Caco-2 (cell line): ENCODE data around the gene CPLX1. TPM values are rescaled to one million over a fixed set of nuclear protein-coding genes. Genes with fewer than 3 reads are reported as not detected.
"Not testable (repeated sequence)": the region's sequence is repeated elsewhere in the genome, so short reads cannot be mapped to it uniquely, and the experiment has no call there.

Experiments used
- BruUV-seq: library from RNA; stranded (reverse); fragments of 400-500 nt; replicated peaks from 2 replicates; lab custom pipeline; 2021; lab: Mats Ljungman, UMichigan
- CTCF ChIA-PET: fragments of 300-600 bp; sonication (Branson Sonifier 250); formaldehyde crosslinking; loops from one replicate; lab custom pipeline; 2022; ENCODE audit warnings: antibody characterized with exemption; lab: Charles Lee
- POLR2A ChIA-PET: fragments of 300-600 bp; sonication (Branson Sonifier 250); formaldehyde crosslinking; loops from one replicate; lab custom pipeline; 2022; ENCODE audit warnings: antibody characterized with exemption; lab: Charles Lee
- DNase-seq, 2 experiments: peaks; one replicate each; pipeline versions ENCODE4 v3.0.0 to v3.0.0-alpha.2; 2020 to 2022
- H3K27me3 ChIP-seq: replicated peaks from 2 replicates; pipeline ENCODE4 v1.6.0; 2011; ENCODE audit warnings: low read length; ENCODE audit not compliant: control insufficient read depth, insufficient read depth
- H3K36me3 ChIP-seq: 2 replicates; pipeline ENCODE4 v1.5.1; 2011; ENCODE audit warnings: low read length; ENCODE audit not compliant: control insufficient read depth, insufficient read depth
- H3K4me1 ChIP-seq: fragments of 250-450 bp; sonication (Bioruptor Pico); 2 replicates; pipeline ENCODE4 v1.5.1; 2020; ENCODE audit warnings: mild to moderate bottlenecking
- H3K4me3 ChIP-seq: 2 replicates; pipeline ENCODE4 v1.5.1; 2011; ENCODE audit warnings: low read depth, mild to moderate bottlenecking, control low read depth, low read length
- H3K9me3 ChIP-seq: fragments of 250-450 bp; sonication (Bioruptor Pico); 2 replicates; pipeline ENCODE4 v1.5.1; 2020; ENCODE audit warnings: mild to moderate bottlenecking, moderate library complexity
- H3K27ac Mint-ChIP-seq: one replicate; pipeline ENCODE4 v1.8.0; 2022; ENCODE audit warnings: mixed read lengths; ENCODE audit not compliant: unreplicated experiment
- H3K27me3 Mint-ChIP-seq: one replicate; pipeline ENCODE4 v1.8.0; 2022; ENCODE audit warnings: mixed read lengths; ENCODE audit not compliant: insufficient read depth, unreplicated experiment
- H3K36me3 Mint-ChIP-seq: one replicate; pipeline ENCODE4 v1.8.0; 2022; ENCODE audit warnings: mild to moderate bottlenecking, mixed read lengths; ENCODE audit not compliant: insufficient read depth, unreplicated experiment
- H3K4me1 Mint-ChIP-seq: one replicate; pipeline ENCODE4 v1.8.0; 2022; ENCODE audit warnings: low read depth, mixed read lengths; ENCODE audit not compliant: unreplicated experiment
- H3K4me3 Mint-ChIP-seq: one replicate; pipeline ENCODE4 v1.8.0; 2022; ENCODE audit warnings: mild to moderate bottlenecking, moderate library complexity, mixed read lengths; ENCODE audit not compliant: unreplicated experiment
- H3K9me3 Mint-ChIP-seq: one replicate; pipeline ENCODE4 v1.8.0; 2022; ENCODE audit warnings: mixed read lengths; ENCODE audit not compliant: unreplicated experiment
- intact Hi-C: fragments of 100-400 bp; cut with micrococcal nuclease; formaldehyde crosslinking; loops from one replicate; pipeline ENCODE4 v1.10.0; 2022; ENCODE audit not compliant: unreplicated experiment
- total RNA-seq: library from RNA; stranded (reverse); gene quantifications from 2 replicates; pipeline ENCODE4 v1.2.3, GENCODE V29; 2022
- TF ChIP-seq, protein P1 (sequence below), 2 experiments: fragments of 200-600 bp in 1 of 2; IDR thresholded peaks; 1 replicate in 1 of 2; 2 replicates in 1 of 2; pipeline versions ENCODE4 v1.5.1 to v1.8.0; 2011 to 2022; ENCODE audit warnings: antibody characterized with exemption in 1 of 2, control low read depth in 1 of 2, inconsistent platforms in 1 of 2, low read depth in 1 of 2, low read length in 1 of 2, mild to moderate bottlenecking in 1 of 2, moderate library complexity in 1 of 2; ENCODE audit not compliant: insufficient read depth in 1 of 2, severe bottlenecking in 1 of 2, unreplicated experiment in 1 of 2

CPLX1 gene
- total RNA-seq, 1 experiment from 2014 or later, result 20.9 TPM

DNA sequence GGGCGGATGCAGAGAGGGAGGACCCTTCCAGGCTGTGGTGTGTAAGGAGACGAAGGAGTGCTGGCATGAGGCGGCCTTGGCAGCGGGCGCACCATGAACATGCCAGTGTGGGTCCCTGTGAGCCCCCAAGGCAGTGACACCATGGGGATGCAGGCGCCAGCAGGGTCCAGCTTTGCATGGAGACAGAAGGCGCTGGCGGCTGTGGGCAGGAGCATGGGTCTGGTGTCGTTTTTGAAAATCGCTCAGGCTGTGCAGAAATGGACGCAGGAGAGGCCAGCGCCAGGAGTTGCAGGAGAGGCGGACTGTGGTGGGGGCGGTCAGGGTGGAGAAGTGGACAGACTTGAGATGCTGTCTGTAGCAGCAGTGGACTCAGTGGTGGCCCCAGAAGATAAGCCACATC is 64.2 kb downstream of the CPLX1 start:
- DNase-seq, result no peak
- Histone ChIP-seq H3K4me1 (no peaks in the 10 kb centered on the region), H3K4me3 (no peak overlapping the region), H3K36me3 (peaks cover 5% of the 10 kb centered on the region; the same call in 1 of the 2 replicates), H3K9me3 (no peaks in the 10 kb centered on the region), H3K27me3 (no peaks in the 10 kb centered on the region)
- Mint-ChIP-seq H3K4me3 (no peak overlapping the region), H3K27ac (peak overlapping the region; percentile 60), H3K27me3 (no peaks in the 10 kb centered on the region), H3K4me1 (peaks cover 14% of the 10 kb centered on the region), H3K36me3 (peaks cover 90% of the 10 kb centered on the region), H3K9me3 (peaks cover 20% of the 10 kb centered on the region)
- POLR2A ChIA-PET, result no interaction called here
- no TSS peak for BruUV-seq
- intact Hi-C loops, result no loop called here
- TF ChIP-seq, protein P1, sequence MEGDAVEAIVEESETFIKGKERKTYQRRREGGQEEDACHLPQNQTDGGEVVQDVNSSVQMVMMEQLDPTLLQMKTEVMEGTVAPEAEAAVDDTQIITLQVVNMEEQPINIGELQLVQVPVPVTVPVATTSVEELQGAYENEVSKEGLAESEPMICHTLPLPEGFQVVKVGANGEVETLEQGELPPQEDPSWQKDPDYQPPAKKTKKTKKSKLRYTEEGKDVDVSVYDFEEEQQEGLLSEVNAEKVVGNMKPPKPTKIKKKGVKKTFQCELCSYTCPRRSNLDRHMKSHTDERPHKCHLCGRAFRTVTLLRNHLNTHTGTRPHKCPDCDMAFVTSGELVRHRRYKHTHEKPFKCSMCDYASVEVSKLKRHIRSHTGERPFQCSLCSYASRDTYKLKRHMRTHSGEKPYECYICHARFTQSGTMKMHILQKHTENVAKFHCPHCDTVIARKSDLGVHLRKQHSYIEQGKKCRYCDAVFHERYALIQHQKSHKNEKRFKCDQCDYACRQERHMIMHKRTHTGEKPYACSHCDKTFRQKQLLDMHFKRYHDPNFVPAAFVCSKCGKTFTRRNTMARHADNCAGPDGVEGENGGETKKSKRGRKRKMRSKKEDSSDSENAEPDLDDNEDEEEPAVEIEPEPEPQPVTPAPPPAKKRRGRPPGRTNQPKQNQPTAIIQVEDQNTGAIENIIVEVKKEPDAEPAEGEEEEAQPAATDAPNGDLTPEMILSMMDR (IDR thresholded peaks at IDR 0.05; ENCODE audit: insufficient read depth in 1 of 2, low read depth in 1 of 2, low read length in 1 of 2, severe bottlenecking in 1 of 2, unreplicated experiment in 1 of 2), result no peak
- CTCF ChIA-PET, result no interaction called here

DNA sequence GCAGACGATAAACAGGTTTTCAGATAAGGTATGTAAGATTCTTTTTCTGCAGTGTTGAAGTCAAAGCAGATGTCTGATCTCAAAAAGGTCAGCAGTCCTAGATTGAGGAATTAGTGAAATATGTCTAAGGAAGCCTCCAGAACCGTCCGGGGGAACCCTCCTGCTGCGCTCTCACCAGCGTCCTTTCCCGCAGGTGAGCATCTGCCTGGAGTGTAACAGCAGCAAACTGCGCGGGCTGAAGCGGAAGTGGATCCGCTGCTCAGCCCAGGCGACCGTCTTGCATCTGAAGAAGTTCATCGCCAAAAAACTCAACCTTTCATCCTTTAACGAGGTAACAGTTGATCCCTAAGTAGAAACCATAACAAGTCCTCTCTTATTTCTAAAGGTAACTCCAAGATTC is 64.8 kb downstream of the CPLX1 start:
- no peak for DNase-seq
- ChIA-PET CTCF (no interaction called here), POLR2A (no interaction called here)
- intact Hi-C loops, result no loop called here
- no peak overlapping the region for H3K4me3 ChIP-seq
- Mint-ChIP-seq H3K9me3 (peaks cover 20% of the 10 kb centered on the region), H3K4me3 (no peak overlapping the region), H3K36me3 (peaks cover 88% of the 10 kb centered on the region), H3K27ac (no peak overlapping the region), H3K4me1 (peaks cover 10% of the 10 kb centered on the region), H3K27me3 (no peaks in the 10 kb centered on the region)
- no peaks in the 10 kb centered on the region for H3K4me1 ChIP-seq
- H3K27me3 ChIP-seq, result no peaks in the 10 kb centered on the region
- no TSS peak for BruUV-seq
- no peaks in the 10 kb centered on the region for H3K9me3 ChIP-seq
- peaks cover 5% of the 10 kb centered on the region; the same call in 1 of the 2 replicates for H3K36me3 ChIP-seq
- TF ChIP-seq, protein P1 (IDR thresholded peaks at IDR 0.05; ENCODE audit: insufficient read depth in 1 of 2, low read depth in 1 of 2, low read length in 1 of 2, severe bottlenecking in 1 of 2, unreplicated experiment in 1 of 2), result no peak

DNA sequence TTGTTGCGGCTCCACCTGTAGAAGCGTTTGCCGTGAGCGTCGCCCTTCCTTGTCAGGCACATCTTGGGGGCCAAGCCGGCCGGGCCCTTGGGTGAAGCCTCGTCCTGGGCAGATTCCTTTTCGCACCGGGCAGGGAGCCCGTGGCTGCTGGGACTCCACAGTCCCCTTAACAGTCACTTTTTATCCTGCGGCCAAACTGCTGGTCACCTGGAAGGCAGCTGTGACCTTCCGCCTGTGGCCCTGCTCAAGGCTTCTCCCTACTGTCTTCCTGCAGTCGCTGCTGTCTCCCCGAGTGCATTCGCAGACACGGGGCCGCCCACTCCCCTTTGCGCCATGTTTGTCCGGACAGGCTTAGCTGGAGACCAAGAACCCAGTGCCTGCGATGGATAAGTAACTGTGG is 65.3 kb downstream of the CPLX1 start:
- no peak for DNase-seq
- Mint-ChIP-seq H3K36me3 (peaks cover 83% of the 10 kb centered on the region), H3K27me3 (no peaks in the 10 kb centered on the region), H3K4me1 (peaks cover 8% of the 10 kb centered on the region), H3K4me3 (no peak overlapping the region), H3K9me3 (peaks cover 20% of the 10 kb centered on the region), H3K27ac (peak overlapping the region; percentile 31)
- POLR2A ChIA-PET, result no interaction called here
- BruUV-seq, result no TSS peak
- no peak overlapping the region for H3K4me3 ChIP-seq
- H3K36me3 ChIP-seq, result 0 out of 2 replicates have a peak, but pooled peaks cover 3% of the 10 kb centered on the region
- no peaks in the 10 kb centered on the region for H3K27me3 ChIP-seq
- intact Hi-C loops, result no loop called here
- CTCF ChIA-PET, result no interaction called here
- TF ChIP-seq, protein P1 (IDR thresholded peaks at IDR 0.05; ENCODE audit: insufficient read depth in 1 of 2, low read depth in 1 of 2, low read length in 1 of 2, severe bottlenecking in 1 of 2, unreplicated experiment in 1 of 2), result no peak
- no peaks in the 10 kb centered on the region for H3K9me3 ChIP-seq
- H3K4me1 ChIP-seq, result no peaks in the 10 kb centered on the region

DNA sequence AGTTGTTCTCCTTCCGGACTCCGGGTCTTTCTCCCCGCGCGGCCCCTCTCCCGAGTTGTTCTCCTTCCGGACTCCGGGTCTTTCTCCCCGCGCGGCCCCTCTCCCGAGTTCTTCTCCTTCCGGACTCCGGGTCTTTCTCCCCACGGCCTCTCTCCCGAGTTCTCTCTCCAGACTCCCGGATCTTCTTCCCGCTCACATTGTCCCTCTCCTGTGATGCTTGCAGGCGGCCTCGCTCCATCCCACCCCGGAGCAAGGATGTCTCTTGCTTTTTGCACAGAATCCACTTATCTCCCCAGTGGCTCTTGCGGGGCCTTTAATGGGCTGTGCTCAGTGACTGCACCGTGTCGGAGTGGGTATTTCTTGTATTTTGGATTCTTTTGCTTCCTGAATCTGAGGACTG is 66.1 kb downstream of the CPLX1 start:
- H3K27me3 ChIP-seq, DNase-seq, H3K4me3 Mint-ChIP-seq, H3K4me1 Mint-ChIP-seq, intact Hi-C loops, H3K4me3 ChIP-seq, POLR2A ChIA-PET, H3K27me3 Mint-ChIP-seq, H3K4me1 ChIP-seq, H3K36me3 ChIP-seq, CTCF ChIA-PET, BruUV-seq, H3K9me3 ChIP-seq: not testable (repeated sequence)
- peaks cover 82% of the 10 kb centered on the region for H3K36me3 Mint-ChIP-seq
- peaks cover 20% of the 10 kb centered on the region for H3K9me3 Mint-ChIP-seq
- H3K27ac Mint-ChIP-seq, result peak overlapping the region; percentile 31
